GM18517 (cell line): ENCODE data around the gene IFITM5.

ENCODE experiments used
- ATAC-seq: cut with Tn5 transposase; IDR thresholded peaks from one replicate; pipeline ENCODE4 v1.9.1; 2021; ENCODE audit warnings: mild to moderate bottlenecking, moderate library complexity; ENCODE audit not compliant: unreplicated experiment

The IFITM5 gene

DNA sequence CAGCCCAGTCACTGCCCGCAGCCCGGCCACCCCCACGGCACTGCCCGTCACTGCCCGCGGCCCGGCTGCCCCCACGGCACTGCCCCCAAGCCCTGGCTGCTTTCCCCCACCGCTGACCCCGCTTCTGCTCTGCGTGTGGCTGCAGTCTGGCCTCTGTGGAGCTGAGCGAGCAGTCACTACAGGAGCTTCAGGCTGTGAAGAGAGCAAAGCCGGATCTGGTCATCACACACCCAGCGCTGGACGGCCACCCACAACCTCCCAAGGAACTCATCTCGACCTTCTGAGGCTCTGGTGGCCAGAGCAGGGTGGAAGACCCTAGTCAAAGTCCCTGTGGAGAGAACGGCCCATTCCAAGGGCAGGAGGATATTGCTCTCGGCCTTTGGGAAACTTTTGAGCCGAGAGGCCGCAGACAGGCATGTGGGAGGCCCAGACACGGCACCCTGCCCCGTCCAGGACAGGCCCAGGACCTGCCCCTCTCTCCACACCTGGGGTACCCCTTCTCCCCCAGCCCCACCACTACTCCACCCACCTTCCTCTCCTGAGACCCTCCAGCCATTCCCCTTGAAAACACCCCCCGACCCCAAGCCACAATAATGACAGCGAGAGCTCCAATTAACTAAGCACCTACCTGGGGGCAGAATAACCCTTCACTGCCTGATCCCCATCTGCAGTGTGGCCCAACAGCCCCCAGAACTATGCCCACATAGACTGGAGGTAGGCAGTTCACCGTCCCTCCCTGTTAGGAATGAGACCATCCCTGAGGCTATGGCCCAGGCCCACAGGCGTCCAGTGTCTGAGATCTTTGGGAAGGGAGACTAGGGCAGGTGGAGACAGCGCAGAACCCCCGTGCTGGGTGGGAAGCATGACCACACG, 14.1 kb downstream of the IFITM5 start:
- no peak for ATAC-seq

DNA sequence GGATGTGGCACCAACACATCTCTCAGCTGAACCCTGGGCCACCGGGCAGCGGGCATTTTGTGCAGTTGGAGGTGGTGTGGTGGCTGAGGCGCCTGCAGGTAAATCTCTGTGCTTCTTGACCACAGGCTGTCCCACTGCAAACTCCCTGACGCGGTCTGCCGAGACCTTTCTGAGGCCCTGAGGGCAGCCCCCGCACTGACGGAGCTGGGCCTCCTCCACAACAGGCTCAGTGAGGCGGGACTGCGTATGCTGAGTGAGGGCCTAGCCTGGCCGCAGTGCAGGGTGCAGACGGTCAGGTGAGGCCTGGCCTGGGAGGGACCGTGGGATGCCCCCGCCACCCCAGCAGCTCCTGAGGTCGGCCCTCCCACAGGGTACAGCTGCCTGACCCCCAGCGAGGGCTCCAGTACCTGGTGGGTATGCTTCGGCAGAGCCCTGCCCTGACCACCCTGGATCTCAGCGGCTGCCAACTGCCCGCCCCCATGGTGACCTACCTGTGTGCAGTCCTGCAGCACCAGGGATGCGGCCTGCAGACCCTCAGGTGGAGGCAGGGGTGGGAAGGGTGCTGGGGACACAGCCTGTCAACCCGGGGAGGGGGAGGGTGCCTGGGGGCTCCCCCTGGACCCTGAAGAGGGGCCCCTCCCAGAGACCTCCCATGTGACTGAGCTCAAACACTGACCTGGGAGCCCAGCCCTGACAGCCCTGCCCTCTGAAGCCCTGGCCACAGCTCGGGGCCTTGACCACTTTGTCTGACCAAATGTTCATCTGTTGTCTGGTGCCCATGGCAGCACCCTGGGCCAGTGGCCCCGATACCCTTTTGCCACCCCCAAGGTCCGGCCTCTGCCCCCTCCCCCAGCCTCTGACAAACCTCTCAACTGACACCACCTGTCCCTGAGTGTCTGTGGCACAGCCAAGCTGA, 15.0 kb downstream of the IFITM5 start:
- no peak for ATAC-seq

DNA sequence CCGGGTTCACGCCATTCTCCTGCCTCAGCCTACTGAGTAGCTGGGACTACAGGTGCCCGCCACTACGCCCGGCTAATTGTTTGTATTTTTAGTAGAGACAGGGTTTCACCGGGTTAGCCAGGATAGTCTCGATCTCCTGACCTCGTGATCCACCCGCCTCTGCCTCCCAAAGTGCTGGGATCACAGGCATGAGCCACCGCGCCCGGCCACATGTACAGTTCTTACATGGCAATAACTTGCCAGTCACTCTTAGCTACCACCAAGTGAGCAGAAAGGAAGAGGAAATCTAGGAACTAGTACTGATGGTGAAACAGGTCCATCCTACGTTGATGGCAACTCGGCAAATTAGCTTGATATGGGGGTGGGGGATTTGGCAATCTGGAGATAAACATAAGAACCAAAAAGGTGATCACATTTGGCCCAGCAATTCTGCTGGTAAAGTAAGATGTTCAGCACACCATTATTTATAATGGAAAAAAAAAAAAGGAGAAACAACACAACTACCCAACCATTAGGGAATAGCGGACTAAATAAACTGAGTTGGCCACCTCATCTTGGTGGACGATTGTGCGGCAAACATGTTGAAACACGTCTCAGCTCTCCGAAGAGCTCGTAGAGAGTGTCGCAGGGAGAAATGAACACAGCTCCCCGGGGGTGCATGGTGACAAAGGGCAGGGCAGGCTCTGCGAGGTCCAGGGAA, 15.8 kb downstream of the IFITM5 start:
- no peak for ATAC-seq

DNA sequence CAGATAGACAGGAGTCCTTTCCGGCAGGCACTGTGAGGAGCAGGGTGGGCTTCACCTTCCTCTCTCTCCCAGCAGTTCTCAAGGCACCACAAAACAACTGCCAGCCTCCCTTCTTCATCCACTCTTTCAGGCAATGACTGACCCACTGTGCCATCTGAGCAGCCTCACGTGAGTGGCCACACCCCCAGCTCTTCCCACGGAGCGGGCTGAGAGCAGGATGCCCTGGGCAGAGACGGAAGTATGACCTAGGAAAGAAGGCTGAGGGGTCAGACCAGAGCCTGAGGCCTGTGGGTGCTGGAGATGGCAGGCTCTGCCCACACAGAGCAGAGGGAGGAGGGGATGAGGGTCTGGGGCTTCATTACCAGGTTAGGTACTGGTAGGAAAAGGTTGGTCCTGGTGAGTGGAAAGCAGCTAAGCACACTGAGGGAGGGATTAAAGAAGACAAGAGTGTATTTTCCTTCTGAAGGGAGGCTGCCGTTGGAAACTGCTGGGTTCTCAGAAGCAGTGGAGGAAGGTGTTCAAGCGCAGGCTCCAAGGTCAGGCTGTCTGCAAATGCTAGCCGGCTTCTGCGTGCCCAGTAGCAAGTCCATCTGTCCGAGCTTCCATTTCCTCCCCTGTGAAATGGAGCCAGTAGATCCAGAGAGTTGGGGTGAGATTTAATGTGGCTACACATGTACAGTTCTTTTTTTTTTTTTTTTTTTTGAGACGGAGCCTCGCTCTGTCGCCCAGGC, 16.5 kb downstream of the IFITM5 start:
- no peak for ATAC-seq

DNA sequence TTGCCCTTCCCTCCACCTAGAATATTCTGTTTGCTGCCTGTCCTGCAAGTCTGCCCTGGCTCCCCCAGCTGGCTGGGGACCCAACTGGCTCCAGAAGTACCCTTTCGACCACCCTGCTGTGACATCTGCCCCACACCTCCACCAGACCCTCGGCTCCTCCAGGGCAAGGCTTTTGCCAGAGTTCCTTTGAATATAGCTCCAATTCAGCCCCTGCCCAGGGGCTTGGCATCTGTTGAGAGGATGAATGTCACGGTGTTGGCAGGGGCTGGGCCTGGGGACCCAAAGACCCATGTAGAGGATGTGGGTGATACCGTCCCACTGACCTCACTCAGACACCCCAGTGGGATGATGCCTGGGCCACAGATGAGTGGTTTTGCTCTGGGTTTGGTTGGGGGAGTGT, 17.2 kb downstream of the IFITM5 start:
- no peak for ATAC-seq

DNA sequence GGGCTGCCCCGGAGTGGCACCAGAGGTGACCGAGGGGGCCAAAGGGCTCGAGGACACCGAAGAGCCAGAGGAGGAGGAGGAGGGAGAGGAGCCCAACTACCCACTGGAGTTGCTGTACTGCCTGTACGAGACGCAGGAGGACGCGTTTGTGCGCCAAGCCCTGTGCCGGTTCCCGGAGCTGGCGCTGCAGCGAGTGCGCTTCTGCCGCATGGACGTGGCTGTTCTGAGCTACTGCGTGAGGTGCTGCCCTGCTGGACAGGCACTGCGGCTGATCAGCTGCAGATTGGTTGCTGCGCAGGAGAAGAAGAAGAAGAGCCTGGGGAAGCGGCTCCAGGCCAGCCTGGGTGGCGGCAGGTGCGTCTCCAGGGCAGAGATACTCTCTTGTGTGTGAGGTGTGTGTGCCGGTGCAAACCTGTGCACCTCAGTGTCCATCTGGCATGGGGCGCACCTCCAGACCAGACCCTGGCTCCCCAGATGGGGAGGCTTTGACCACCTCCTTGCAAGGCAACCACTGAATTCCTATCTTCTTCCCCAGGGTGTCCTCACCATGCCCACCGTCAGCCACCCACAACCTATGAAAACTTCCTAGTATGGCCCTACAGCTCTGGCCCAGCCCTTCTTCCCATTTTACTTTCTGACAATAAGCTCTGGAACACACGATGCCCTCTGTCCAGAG, 17.7 kb downstream of the IFITM5 start:
- ATAC-seq = no peak

DNA sequence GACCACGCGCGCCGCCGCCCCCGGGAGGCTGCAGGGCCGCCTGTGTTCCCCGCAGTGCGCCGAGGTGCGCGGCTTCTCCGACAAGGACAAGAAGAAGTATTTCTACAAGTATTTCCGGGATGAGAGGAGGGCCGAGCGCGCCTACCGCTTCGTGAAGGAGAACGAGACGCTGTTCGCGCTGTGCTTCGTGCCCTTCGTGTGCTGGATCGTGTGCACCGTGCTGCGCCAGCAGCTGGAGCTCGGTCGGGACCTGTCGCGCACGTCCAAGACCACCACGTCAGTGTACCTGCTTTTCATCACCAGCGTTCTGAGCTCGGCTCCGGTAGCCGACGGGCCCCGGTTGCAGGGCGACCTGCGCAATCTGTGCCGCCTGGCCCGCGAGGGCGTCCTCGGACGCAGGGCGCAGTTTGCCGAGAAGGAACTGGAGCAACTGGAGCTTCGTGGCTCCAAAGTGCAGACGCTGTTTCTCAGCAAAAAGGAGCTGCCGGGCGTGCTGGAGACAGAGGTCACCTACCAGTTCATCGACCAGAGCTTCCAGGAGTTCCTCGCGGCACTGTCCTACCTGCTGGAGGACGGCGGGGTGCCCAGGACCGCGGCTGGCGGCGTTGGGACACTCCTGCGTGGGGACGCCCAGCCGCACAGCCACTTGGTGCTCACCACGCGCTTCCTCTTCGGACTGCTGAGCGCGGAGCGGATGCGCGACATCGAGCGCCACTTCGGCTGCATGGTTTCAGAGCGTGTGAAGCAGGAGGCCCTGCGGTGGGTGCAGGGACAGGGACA, 18.4 kb downstream of the IFITM5 start:
- ATAC-seq = no peak

DNA sequence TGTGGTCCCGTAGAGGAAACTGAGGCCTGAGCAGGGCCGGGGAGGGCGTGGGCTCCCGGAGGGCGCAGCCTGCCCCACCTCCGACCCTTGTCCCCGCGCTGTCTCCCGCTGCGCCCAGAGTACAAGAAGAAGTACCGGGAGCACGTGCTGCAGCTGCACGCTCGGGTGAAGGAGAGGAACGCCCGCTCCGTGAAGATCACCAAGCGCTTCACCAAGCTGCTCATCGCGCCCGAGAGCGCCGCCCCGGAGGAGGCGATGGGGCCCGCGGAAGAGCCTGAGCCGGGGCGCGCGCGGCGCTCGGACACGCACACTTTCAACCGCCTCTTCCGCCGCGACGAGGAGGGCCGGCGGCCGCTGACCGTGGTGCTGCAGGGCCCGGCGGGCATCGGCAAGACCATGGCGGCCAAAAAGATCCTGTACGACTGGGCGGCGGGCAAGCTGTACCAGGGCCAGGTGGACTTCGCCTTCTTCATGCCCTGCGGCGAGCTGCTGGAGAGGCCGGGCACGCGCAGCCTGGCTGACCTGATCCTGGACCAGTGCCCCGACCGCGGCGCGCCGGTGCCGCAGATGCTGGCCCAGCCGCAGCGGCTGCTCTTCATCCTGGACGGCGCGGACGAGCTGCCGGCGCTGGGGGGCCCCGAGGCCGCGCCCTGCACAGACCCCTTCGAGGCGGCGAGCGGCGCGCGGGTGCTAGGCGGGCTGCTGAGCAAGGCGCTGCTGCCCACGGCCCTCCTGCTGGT, 19.2 kb downstream of the IFITM5 start:
- ATAC-seq = no peak

DNA sequence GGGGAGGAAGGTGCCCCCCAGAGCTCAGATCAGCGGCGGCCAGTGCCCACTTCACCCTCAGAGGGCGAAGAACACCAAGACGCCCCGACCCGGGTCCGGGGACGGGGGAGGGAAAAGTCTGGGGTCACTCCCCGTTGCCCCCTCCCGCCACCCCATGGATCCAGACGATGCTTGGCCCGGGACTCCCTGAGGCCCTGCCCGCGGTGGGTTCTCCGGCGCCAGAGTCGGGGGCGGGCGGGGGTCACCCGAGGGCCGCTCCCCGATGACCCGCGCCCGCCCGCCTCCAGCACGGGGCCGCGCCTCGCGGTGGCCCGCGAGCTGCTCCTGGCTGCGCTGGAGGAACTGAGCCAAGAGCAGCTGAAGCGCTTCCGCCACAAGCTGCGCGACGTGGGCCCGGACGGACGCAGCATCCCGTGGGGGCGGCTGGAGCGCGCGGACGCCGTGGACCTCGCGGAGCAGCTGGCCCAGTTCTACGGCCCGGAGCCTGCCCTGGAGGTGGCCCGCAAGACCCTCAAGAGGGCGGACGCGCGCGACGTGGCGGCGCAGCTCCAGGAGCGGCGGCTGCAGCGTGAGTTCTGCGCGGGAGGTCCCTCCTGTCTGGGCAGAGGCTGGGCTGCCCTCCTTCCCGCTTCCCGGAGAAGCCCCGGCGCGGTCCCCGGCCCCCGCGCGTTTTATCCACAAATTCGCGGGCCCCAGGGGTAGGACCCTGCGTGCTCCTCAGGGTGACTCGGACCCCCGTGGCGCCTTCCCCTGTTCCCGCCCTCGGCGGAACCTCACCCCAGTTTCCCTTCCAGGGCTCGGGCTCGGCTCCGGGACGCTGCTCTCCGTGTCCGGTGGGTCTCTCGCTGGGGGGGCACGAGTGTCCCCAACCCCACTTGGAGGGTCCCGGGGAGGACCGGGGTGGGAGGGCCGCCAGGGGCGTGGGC, 20.0 kb downstream of the IFITM5 start:
- ATAC-seq = no peak

DNA sequence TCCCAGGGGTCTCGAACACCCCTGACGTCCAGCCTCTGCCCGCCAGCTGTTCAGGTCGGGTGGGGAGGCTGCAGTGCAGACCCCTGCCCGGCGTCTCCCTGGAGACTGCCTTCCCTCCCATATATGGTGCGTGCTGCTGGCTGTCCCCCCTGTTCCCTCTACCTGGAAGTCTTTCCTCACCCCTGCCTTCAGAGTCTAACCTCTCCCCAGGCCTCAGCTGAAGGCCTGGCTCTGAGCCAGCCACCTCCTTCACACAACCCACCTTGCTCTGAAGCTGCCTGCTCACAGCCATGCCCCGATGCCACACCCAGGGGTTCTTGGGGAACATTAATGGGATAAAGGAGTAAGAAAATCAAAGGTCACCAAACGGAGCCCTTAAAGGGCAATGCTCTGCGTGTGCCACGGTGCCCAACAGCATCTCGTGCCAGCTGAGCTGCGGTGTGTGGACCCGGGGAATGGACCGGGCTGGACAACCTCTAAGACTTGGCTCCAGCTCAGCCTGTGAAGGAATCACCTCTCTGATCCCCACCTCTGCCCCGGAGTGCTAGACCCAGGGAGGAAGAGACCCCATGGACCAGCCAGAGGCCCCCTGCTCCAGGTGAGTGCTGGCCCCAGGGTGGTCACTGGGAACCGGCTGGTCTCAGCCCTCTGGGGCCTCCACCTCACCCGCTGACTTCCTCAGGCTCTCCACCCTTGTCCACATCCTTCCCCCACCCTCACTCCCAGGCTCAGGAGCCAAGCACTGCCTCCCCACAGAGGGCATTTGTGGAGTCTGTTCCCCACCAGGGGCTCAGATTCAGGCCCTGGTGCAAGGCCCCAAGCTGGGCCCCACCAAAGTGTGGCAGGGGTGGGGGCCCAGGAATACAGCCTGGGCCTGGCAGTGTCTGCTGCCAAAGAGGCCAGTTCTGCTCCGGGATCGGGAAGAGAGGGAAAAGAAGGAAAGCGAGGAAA, 21.1 kb downstream of the IFITM5 start, which contains the start of gene NLRP6:
Gene NLRP6, plus strand, starts transcription at position 407 of the 951 bp plus-strand sequence. Its CDS starts 163 bp downstream, at position 570.
- ATAC-seq = no peak

DNA sequence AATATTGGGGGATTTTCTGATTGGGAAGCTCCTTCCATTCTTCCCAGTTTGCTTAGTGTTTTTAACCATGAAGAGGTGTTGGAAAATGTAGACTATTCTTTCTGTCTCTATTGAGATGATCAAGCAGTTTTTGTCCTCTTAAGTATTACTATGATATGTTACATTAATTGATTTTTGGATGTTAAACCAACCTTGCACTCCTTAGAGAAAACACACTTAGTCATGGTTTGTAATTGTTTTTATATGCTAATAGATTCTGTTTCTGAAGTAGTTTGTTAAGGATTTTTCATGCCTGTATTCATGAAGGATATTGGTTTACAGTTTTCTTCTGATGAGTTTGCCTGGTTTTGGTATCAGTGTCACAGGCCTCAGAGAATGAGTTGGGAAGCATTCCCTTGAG, 23.1 kb downstream of the IFITM5 start:
- ATAC-seq = no peak

DNA sequence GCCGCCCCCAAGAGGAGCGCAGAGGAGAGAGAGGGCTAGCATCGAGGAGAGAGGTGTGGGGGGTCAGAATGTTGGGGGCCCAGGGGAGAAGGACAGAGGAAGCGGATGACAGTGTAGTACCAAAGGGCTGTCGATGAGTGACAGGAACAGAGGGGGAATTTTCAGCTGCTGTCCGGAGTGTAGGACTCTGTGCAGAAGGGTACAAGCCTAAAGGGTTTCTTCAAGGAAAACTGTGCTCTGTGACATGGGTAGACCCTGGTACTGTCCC, 26.5 kb downstream of the IFITM5 start:
- ATAC-seq = no peak

DNA sequence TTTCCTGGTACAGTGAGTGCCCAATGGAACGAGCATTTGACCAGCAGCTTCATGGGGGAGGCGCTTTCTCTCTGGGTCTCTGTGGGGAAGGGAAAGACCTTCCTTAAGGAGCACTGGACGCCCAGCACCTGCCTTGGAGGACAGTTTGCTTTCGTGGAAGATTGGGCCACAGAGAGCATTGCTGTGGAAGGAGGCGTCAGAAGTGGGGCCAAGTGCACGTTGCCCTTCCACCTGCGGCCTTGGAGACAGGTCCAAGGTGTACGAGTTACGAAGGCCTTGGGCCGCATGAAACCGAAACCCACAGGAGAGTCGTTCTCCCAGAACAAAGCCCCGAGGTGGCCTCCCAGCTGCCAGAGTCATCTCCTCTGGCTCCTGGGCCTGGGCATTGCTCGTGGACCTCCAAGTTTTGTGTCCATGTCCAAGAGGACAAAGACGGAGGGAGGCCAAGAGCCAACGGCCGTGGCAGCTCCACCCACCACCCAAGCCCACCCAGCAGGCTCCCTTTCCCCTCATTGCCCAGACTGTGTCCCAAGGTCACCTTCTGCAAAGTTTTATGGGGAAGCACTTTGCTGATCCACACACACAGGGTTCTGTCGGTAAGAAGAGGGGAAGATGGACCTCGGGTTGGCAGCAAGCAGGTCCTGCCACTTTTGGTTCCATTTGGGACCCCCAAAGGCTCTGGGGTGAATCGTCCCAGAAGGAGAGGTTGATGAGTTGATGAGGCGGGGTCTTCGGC, 27.0 kb downstream of the IFITM5 start:
- ATAC-seq = no peak

DNA sequence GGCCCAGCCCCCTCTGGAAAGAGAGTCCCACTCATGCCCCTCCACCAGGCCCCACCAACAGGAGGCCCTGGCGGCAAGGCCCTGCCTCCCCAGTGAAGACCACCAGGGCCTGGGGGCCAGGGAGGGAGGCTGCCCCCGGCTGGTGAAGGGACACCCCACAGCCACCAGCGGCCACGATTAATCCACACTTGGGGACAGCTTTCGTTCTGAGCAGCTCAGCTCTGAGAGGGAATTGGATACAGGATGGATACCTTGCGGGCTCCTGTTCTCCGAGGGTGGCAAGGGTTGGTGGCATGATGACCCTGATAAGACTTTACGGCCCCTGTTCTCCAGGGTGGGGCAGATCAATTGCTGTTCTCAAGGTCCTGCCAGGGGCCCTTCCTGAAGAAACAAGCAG, 28.0 kb downstream of the IFITM5 start:
- ATAC-seq = no peak

DNA sequence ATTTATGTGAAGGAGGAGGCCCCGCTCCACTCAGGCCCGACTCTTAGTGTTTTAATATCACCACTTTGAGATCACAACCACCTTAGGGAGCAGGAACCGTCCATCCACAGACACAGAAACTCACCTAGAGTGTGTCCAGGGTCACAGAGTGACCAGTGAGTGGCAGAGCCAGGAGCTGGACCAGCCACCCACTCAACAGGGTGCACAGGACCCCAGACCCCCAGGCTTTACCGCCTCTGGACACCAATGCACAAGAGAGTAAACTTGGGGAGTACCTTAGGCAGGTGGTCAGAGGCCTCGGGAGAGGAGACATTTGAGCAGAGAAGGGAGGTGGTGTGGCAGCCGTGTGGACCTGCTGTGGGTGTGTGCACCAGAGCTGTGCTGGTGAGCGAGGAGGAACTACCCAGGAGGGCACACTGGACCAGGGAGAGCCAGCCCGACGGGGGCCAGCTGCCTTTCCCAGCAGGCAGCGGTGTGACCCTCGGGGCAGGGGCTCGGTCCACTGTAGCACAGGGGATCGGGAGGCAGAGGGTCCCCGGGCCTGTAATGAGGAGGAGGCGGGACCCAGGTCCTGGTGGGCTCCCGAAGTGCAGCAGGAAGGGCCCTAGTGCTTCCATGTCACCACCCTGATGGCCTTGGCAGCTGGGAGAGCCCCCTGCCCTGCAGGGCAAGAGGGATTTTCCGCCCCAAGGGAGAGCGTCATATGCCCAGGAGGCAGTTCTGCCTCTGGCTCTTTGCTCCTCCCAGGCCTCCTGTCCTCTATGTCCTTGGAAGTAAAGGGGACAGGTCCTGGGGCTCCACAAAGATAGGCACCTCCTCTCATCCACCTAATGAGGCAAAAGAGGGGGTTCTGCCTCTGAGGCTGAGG, 28.6 kb downstream of the IFITM5 start:
- ATAC-seq = no peak
